ENCODE measurements around the gene TPST2. TPM values are rescaled to one million over a fixed set of nuclear protein-coding genes. Genes with fewer than 3 reads are reported as not detected.

Gene TPST2
- total RNA-seq, 1 donor from 2014 or later: 28.5 TPM

DNA sequence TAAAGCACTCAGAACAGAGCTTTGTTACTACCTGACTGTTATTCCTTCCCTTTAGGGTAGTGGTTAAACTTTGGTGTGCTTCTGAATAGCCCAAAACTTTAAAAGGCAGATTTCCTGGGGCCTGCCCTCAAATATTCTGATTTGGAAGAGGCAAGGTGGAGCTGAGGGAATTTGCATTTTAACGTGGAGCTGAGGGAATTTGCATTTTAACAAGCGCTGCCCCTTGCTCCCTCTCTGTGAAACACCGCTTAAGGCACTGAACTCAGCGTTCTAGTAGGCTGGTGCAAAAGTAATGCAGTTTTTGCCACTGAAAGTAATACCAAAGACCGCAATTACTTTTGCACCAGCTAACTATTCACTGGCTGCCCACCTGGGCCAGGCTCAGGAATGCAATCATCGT, 35.0 kb downstream of the TPST2 start:
- no peak for TF ChIP-seq CTCF (IDR thresholded peaks at IDR 0.05; ENCODE audit: borderline replicate concordance)
- Histone ChIP-seq H3K27ac (replicated peaks) (peak overlapping the region; percentile 73), H3K4me1 (peaks cover 86% of the 10 kb centered on the region), H3K9me3 (replicated peaks) (no peaks in the 10 kb centered on the region), H3K36me3 (no peaks in the 10 kb centered on the region), H3K4me3 (no peak overlapping the region), H3K27me3 (ENCODE audit: low read depth) (no peaks in the 10 kb centered on the region)
- intact Hi-C loops (cut with micrococcal nuclease): no loop called here
- no peak for DNase-seq

DNA sequence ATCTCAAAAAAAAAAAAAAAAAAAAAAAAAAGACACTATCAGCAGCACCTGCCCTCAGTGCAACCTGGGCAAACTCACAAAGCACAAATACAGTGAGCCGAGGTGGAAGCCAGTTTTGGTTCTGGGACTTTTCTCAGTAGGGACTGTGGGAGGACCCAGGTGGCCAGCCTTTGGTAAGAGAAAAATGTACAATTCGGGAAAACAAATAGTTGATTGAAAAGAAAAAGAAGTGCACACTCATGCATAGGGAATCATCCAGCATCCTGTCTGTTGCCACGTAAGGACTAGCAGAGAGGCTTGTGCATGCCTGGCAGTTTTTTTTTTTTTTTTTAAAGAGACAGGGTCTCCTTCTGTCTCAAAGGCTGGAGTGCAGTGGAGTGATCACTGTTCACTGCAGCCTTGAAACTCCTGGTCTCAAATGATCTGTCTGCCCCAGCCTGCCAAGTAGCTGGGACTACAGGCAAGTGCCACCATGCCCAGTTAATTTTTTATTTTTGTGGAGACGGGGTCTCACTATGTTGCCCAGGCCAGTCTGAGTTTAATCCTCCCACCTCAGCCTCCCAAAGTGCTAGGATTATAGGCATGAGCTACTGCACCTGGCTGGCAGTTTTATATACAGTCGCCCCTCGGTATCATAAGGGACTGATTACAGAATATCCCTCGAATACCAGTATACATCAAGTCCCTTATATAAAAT, 36.7 kb downstream of the TPST2 start:
- intact Hi-C loops (cut with micrococcal nuclease): no loop called here
- peak overlapping the region; percentile 7 for H3K27ac ChIP-seq (replicated peaks)
- no peak for TF ChIP-seq CTCF (IDR thresholded peaks at IDR 0.05; ENCODE audit: borderline replicate concordance)
- H3K36me3 ChIP-seq: no peaks in the 10 kb centered on the region
- H3K9me3 ChIP-seq (replicated peaks): no peaks in the 10 kb centered on the region
- no peak overlapping the region for H3K4me3 ChIP-seq
- H3K4me1 ChIP-seq: peaks cover 92% of the 10 kb centered on the region
- DNase-seq: no peak
- no peaks in the 10 kb centered on the region for H3K27me3 ChIP-seq (ENCODE audit: low read depth)

DNA sequence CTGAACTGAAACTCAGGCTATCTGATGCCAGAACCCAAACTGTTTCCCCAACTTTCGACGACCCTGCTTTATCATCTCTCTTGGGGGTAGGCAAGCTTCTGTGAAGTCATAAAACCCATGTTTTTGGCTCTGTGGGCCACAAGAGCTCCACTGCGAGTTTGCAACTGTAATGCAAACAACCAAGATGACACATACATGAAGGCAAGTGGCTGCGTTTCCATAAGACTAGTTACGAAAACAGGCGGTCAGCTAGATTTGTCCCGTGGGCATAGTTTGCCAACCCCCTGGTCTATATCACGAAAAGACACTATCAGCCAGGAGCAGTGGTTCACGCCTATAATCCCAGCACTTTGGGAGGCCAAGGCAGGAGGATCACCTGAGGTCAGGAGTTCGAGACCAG, 37.5 kb downstream of the TPST2 start:
- intact Hi-C loops (cut with micrococcal nuclease): no loop called here
- no peak overlapping the region for H3K27ac ChIP-seq (replicated peaks)
- no peak overlapping the region for H3K4me3 ChIP-seq
- no peaks in the 10 kb centered on the region for H3K9me3 ChIP-seq (replicated peaks)
- peaks cover 92% of the 10 kb centered on the region for H3K4me1 ChIP-seq
- no peak for DNase-seq
- no peak for TF ChIP-seq CTCF (IDR thresholded peaks at IDR 0.05; ENCODE audit: borderline replicate concordance)
- no peaks in the 10 kb centered on the region for H3K27me3 ChIP-seq (ENCODE audit: low read depth)
- no peaks in the 10 kb centered on the region for H3K36me3 ChIP-seq

- intact Hi-C loops (cut with micrococcal nuclease): no loop called here
- no peak overlapping the region for H3K4me3 ChIP-seq
- DNase-seq: no peak
- H3K27me3 ChIP-seq (ENCODE audit: low read depth): no peaks in the 10 kb centered on the region
- no peak for TF ChIP-seq CTCF (IDR thresholded peaks at IDR 0.05; ENCODE audit: borderline replicate concordance)
- no peaks in the 10 kb centered on the region for H3K36me3 ChIP-seq
- peaks cover 92% of the 10 kb centered on the region for H3K4me1 ChIP-seq
- H3K27ac ChIP-seq (replicated peaks): peak overlapping the region; percentile 89
- no peaks in the 10 kb centered on the region for H3K9me3 ChIP-seq (replicated peaks)
Measured at GRCh38 chr22:26551568-26551967, 38.4 kb downstream of the TPST2 start.

DNA sequence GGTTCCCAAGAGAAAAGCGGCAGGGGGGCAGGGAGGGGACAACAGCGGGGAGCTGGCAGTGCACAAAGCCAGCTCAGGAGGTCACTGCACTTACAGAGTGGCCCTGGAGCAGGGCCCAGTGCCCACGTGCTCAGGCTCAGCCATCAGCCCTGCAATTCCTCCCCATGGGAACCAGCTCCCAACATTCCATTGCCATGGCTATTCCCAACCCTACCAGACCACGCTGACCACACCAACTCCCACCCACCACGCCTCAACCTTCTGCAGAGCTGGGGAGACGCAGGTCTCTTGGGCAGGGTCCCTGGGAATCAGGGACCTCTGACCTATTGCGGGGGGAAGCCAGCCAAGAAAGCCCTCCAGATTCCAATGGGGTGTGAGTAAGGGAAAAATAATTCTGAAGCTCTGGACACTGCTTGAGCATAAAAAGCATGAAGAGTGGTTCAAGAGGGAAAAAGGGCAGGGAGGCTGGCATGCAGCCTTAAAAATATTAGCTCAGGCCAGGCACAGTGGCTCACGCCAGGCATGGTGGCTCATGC, 39.4 kb downstream of the TPST2 start:
- Histone ChIP-seq H3K27ac (replicated peaks) (peak overlapping the region; percentile 89), H3K4me3 (peak overlapping the region; percentile 14), H3K9me3 (replicated peaks) (no peaks in the 10 kb centered on the region), H3K27me3 (ENCODE audit: low read depth) (no peaks in the 10 kb centered on the region), H3K4me1 (peaks cover 92% of the 10 kb centered on the region), H3K36me3 (no peaks in the 10 kb centered on the region)
- no peak for TF ChIP-seq CTCF (IDR thresholded peaks at IDR 0.05; ENCODE audit: borderline replicate concordance)
- intact Hi-C loops (cut with micrococcal nuclease): no loop called here
- DNase-seq: peak; percentile 74

Data from left ventricle myocardium inferior (tissue), 1 donor.